ENCODE results near the gene NPIPB13. TPM values are rescaled to one million over a fixed set of nuclear protein-coding genes. Genes with fewer than 3 reads are reported as not detected.
A peak's percentile ranks its signal among the peaks of the same experiment; 100 is the strongest.
"Not testable (repeated sequence)": the region's sequence is repeated elsewhere in the genome, so short reads cannot be mapped to it uniquely, and the experiment has no call there.

NPIPB13 gene
- total RNA-seq, result 1 to 10 TPM; 5.7 to 6.8 TPM

DNA sequence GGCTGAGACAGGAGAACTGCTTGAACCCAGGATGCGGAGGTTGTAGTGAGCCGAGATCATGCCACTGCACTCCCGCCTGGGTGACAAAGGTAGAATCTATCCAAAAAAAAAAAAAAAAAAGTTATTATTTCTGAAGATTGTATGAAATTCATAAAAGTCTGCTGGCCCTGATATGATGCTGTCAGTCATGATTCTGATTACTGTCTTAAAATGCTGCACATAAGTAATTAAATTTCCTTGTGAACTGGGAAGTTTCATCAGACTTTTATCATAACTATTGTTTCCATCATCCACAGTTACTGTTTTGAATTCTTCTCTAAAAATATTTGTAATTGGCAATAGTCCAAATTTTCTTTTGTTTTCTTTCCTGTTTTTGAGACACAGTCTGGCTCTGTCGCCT lies at the start of gene NPIPB13:
Gene NPIPB13 (minus strand): TSS at position 101 of the 400 bp plus-strand sequence. CDS start 2,906 bp downstream, outside the sequence.
- H3K36me3 Mint-ChIP-seq (ENCODE audit: low read depth); intact Hi-C loops (cut with micrococcal nuclease); H3K27ac Mint-ChIP-seq; H3K4me1 Mint-ChIP-seq (ENCODE audit: low read depth); H3K9me3 Mint-ChIP-seq; CTCF ChIA-PET; H3K4me3 Mint-ChIP-seq; H3K27me3 Mint-ChIP-seq (ENCODE audit: low read depth); DNase-seq: not testable (repeated sequence)

DNA sequence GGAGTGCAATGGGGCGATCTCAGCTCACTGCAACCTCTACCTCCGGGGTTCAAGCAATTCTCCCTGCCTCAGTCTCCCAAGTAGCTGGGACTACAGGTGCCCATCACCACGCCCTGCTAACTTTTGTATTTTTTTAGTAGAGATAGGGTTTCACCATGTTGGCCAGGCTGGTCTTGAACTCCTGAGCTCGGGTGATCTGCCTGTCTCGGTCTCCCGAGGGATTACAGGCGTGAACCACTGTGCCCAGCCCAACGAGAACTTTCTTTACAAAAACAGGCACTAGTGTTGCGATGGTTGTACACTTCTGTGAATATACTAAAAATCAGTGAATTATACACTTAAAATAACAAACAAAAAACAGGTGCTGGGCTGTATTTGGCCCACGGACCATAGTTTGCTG lies 34.1 kb upstream of the NPIPB13 start:
- H3K4me1 Mint-ChIP-seq (ENCODE audit: low read depth); H3K4me3 Mint-ChIP-seq; DNase-seq; intact Hi-C loops (cut with micrococcal nuclease); H3K9me3 Mint-ChIP-seq; H3K27me3 Mint-ChIP-seq (ENCODE audit: low read depth); H3K27ac Mint-ChIP-seq; H3K36me3 Mint-ChIP-seq (ENCODE audit: low read depth); CTCF ChIA-PET: not testable (repeated sequence)

DNA sequence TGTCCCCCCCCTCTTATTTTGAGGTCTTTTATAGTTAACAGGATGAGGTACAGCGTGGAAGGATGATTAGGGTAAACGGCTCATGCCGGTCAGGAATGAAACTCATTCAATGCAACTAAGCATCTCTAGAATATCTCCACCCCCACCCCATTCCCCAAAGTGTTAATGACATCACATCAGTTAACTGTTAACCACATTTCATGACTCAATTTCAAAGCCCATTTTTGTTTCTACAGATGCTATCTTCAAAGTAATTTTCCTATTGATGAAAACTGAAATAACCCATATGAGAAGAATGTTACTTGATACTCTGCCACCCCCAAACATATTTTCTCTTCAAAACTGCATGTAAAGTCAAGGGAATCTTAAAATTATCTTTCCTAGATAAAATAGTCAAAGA lies 30.2 kb upstream of the NPIPB13 start:
- H3K27ac Mint-ChIP-seq; H3K36me3 Mint-ChIP-seq (ENCODE audit: low read depth); intact Hi-C loops (cut with micrococcal nuclease); H3K9me3 Mint-ChIP-seq; H3K4me1 Mint-ChIP-seq (ENCODE audit: low read depth); H3K27me3 Mint-ChIP-seq (ENCODE audit: low read depth); DNase-seq; CTCF ChIA-PET; H3K4me3 Mint-ChIP-seq: not testable (repeated sequence)

DNA sequence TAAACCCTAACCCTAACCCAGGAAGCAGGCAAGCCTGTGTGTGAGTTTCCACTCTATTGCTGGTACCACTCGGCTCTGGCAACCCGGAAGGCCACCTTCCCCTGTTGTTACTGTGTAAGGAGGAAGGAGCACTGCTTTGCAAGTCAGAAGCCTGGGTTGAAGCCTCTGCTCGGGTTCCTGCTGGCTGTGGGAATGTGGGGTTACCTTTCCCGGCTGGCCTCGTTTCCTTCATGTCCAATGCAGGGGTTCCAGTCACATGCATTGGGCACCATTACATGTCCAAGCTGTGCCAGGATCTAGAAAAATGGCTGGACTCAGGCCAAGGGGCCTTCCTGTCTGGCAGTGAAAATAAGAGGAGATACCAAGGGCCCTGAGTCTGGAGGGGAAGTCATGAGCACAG lies 31.2 kb downstream of the NPIPB13 start:
- H3K27me3 Mint-ChIP-seq (ENCODE audit: low read depth); CTCF ChIA-PET; H3K36me3 Mint-ChIP-seq (ENCODE audit: low read depth); DNase-seq; H3K4me1 Mint-ChIP-seq (ENCODE audit: low read depth); H3K4me3 Mint-ChIP-seq; intact Hi-C loops (cut with micrococcal nuclease); H3K27ac Mint-ChIP-seq; H3K9me3 Mint-ChIP-seq: not testable (repeated sequence)

DNA sequence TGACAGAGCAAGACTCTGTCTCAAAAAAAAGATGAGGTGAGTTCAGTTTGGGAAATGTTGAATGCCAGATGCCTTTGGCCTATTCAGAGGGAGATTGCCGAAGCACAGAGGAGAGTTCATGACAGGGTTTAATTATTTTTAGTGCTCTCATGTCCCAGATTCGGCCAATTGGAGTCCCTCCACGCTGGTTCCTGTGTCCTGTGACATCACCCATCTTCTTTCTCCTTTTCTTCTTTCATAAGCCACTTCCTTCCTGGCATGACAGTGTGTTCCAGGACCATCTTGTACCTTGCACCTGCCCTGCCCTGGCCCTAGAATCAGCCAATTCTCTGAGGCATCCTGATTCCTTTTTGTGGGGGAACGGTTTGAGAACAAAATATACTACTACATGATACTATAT lies 36.9 kb downstream of the NPIPB13 start:
- H3K9me3 Mint-ChIP-seq; H3K27ac Mint-ChIP-seq; H3K27me3 Mint-ChIP-seq (ENCODE audit: low read depth); CTCF ChIA-PET; H3K4me1 Mint-ChIP-seq (ENCODE audit: low read depth); H3K36me3 Mint-ChIP-seq (ENCODE audit: low read depth); H3K4me3 Mint-ChIP-seq; intact Hi-C loops (cut with micrococcal nuclease); DNase-seq: not testable (repeated sequence)

DNA sequence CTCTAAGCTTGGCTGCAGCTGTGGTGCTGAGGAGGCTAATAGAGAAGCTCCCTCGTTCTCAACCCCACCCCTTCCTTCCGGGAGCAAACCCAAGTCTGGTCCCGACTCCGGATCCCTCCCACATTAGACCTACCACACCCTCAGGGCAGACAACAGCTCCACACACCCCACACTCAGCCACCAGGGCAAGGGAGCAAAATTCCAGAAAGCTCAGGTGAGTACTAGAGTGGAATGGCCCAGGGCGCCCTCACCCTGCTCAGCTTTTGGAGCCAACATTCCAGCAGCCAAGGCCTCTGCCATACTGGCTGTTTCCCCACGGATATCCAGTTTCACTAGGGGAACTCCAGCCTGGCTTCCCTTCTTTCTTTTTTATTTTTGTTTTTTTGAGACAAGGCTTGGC lies 39.2 kb downstream of the NPIPB13 start:
- H3K36me3 Mint-ChIP-seq (ENCODE audit: low read depth); intact Hi-C loops (cut with micrococcal nuclease); CTCF ChIA-PET; H3K4me3 Mint-ChIP-seq; H3K27me3 Mint-ChIP-seq (ENCODE audit: low read depth); H3K27ac Mint-ChIP-seq; H3K9me3 Mint-ChIP-seq; H3K4me1 Mint-ChIP-seq (ENCODE audit: low read depth): not testable (repeated sequence)
- peak; percentile 20 for DNase-seq

DNA sequence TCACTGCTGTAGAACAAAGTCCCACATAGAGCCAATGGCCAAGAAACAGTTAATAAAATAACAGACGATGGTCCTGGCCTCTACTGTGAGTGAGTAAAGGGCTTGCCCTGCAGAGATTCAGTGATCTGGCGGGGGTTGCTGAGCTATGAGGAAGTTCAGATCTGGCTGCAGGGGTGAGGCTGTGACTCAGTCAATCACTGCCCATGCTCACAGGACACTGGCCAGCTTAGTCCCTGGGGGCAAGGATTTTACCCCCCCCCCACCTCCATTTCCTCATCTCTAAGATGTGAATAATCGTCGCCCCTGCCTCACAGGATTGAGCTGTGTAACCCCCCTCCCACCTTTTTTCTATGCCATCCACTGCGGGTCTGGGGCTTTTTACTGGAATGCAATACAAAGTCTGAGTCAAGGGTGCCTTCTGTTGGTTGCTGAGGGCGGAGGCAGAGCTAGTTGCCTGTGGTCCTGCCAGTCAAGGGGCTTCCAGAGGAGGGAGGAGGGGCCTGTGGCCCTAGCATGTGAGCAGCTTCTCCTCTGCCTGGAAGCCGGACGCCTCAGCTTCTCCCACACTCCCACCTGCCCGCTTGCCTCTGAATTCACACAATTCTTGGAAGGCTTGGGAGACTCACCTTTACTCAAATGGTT lies 41.1 kb downstream of the NPIPB13 start:
- peak; percentile 3 for DNase-seq
- CTCF ChIA-PET; H3K27ac Mint-ChIP-seq; H3K4me3 Mint-ChIP-seq; H3K9me3 Mint-ChIP-seq; H3K4me1 Mint-ChIP-seq (ENCODE audit: low read depth); intact Hi-C loops (cut with micrococcal nuclease); H3K36me3 Mint-ChIP-seq (ENCODE audit: low read depth); H3K27me3 Mint-ChIP-seq (ENCODE audit: low read depth): not testable (repeated sequence)

DNA sequence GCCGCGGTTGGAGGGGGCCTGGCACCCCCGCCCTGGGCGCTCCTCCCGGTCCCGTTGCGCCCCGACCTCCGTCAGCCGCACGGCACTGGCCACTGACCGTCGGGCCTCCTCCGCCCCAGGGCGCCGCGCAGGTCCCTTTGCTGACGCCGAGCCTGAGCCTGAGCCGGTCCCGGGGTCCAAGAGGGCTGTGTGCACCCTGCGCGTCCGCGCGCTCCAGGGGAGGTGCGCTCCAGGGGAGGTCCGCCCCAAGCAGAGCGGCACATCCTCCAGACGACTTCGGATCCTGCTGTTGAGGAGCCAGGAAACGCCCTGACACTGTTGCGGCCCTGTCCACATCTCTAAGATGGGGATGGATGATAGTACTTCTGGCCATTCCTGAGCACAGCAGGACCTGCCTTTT lies 42.0 kb downstream of the NPIPB13 start:
- H3K27ac Mint-ChIP-seq; H3K27me3 Mint-ChIP-seq (ENCODE audit: low read depth); H3K9me3 Mint-ChIP-seq; H3K36me3 Mint-ChIP-seq (ENCODE audit: low read depth); intact Hi-C loops (cut with micrococcal nuclease); H3K4me3 Mint-ChIP-seq; H3K4me1 Mint-ChIP-seq (ENCODE audit: low read depth); DNase-seq; CTCF ChIA-PET: not testable (repeated sequence)

DNA sequence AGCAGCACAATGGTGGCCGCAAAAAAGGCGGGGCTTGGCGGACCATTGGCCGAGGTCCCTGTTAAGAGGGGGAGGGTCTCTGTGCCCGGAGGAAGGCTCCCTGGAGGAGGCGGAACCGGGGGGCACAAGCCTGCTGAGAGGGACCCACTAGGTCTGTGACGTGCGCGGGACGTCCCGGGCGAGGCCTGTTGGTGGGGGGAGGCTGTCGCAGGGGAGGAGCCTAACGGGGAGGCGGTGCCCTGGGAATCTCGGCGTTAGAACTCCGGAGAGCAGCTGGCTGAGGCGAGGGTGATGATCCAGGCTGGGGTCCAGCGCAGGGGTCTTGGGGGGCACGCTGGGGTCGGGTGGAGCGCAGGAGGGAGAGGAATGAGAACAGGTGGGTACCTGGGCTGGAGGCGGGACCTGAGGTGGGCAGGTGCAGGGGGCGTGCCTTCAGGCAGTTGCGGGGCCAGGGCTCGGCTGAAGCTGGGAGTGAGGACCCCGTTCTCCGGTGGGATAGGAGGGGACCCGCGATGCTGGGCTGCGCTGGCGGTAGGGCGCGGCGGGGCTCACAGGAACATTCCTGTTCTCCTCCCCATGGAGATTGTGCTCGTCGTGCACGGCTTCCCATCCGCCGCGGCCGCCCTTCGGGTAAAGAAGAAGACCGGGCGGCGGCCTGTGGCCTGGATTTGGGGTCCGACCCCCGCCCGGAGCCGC lies 42.6 kb downstream of the NPIPB13 start:
- DNase-seq, result peak; percentile 4
- H3K4me1 Mint-ChIP-seq (ENCODE audit: low read depth); H3K9me3 Mint-ChIP-seq; H3K27me3 Mint-ChIP-seq (ENCODE audit: low read depth); intact Hi-C loops (cut with micrococcal nuclease); H3K27ac Mint-ChIP-seq; H3K36me3 Mint-ChIP-seq (ENCODE audit: low read depth); H3K4me3 Mint-ChIP-seq; CTCF ChIA-PET: not testable (repeated sequence)

DNA sequence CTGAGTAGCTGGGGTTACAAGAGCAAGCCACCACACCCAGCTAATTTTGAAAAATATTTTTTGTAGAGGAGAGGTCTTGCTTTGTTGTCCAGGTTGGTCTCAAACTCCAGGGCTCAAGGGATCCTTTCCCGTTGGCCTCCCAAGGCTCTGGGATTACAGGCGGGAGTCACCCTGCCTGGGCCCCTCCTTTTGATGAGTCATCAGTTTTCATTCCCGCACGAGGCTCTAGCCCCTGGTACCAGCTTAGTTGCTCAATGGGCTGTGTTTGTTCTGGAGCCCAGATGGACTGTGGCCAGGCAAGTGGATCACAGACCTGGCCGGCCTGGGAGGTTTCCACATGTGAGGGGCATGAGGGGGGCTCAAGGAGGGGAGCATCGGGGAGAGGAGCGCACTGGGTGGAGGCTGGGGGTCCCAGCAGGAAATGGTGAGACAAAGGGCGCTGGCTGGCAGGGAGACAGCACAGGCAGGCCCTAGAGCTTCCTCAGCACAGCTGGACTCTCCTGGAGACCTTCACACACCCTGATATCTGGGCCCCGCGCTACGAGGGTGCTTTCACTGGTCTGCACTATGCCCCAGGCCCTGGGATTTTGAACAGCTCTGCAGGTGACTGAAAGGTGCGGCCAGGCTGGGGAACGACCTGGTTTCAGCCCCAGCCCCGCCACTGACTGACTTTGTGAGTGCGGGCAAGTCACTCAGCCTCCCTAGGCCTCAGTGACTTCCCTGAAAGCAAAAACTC lies 48.5 kb downstream of the NPIPB13 start:
- intact Hi-C loops (cut with micrococcal nuclease); H3K36me3 Mint-ChIP-seq (ENCODE audit: low read depth); H3K27me3 Mint-ChIP-seq (ENCODE audit: low read depth); H3K27ac Mint-ChIP-seq; H3K9me3 Mint-ChIP-seq; CTCF ChIA-PET; H3K4me3 Mint-ChIP-seq; DNase-seq; H3K4me1 Mint-ChIP-seq (ENCODE audit: low read depth): not testable (repeated sequence)

DNA sequence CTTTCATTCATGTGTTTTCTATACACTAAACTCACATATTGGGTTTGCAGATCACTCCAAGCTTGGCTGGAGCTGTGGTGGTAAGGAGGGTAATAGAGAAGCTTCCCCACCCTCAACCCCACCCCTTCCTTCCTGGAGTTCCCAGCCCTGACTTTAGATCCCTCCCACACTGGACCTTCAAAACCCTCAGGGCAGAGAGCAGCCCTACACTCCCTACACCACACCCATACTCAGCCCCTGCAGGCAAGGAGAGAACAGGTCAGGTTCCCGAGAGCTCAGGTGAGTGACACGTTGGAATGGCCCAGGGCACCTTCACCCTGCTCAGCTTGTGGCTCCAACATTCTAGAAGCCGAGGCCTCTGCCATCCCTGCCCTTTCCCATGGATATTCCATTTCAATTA lies 49.2 kb downstream of the NPIPB13 start, which contains the start of gene SULT1A3:
Gene SULT1A3 (plus strand): TSS at position 207 of the 400 bp plus-strand sequence. CDS start 1,474 bp downstream, outside the sequence.
- H3K4me1 Mint-ChIP-seq (ENCODE audit: low read depth); intact Hi-C loops (cut with micrococcal nuclease); H3K4me3 Mint-ChIP-seq; H3K27ac Mint-ChIP-seq; DNase-seq; H3K27me3 Mint-ChIP-seq (ENCODE audit: low read depth); H3K9me3 Mint-ChIP-seq; H3K36me3 Mint-ChIP-seq (ENCODE audit: low read depth); CTCF ChIA-PET: not testable (repeated sequence)
